Mesendoderm (in vitro differentiated cells): ENCODE results near the gene CIC.
A peak's percentile ranks its signal among the peaks of the same experiment; 100 is the strongest.

ENCODE experiments used
- DNase-seq: peaks from one replicate; pipeline ENCODE4 v3.0.0; 2013
- H2AK5ac ChIP-seq: 2 replicates; pipeline ENCODE4 v1.6.1; 2013; ENCODE audit warnings: low read length, inconsistent platforms
- H2BK120ac ChIP-seq: 2 replicates; pipeline ENCODE4 v1.6.1; 2013; ENCODE audit warnings: low read depth, mild to moderate bottlenecking, low read length, moderate library complexity, mixed read lengths
- H2BK15ac ChIP-seq: replicated peaks from 2 replicates; pipeline ENCODE4 v1.6.1; 2013; ENCODE audit warnings: low read depth, mild to moderate bottlenecking, moderate library complexity
- H2BK5ac ChIP-seq: 2 replicates; pipeline ENCODE4 v1.6.1; 2013; ENCODE audit warnings: low read length, inconsistent platforms
- H3K18ac ChIP-seq: 2 replicates; pipeline ENCODE4 v1.6.1; 2013; ENCODE audit warnings: mild to moderate bottlenecking, low read length, mixed read lengths
- H3K23ac ChIP-seq: one replicate; pipeline ENCODE4 v1.6.1; 2013; ENCODE audit warnings: low read length
- H3K27ac ChIP-seq: 2 replicates; pipeline ENCODE4 v1.5.1; 2013; ENCODE audit warnings: low read depth, mild to moderate bottlenecking, inconsistent platforms, low read length, moderate library complexity
- H3K27me3 ChIP-seq: 2 replicates; pipeline ENCODE4 v1.6.1; 2013; ENCODE audit warnings: low read length, control low read depth, mild to moderate bottlenecking, inconsistent platforms; ENCODE audit not compliant: insufficient read depth, poor library complexity
- H3K36me3 ChIP-seq: 2 replicates; pipeline ENCODE4 v1.6.1; 2013; ENCODE audit warnings: low read length, inconsistent platforms; ENCODE audit not compliant: control insufficient read depth, insufficient read depth
- H3K4ac ChIP-seq: one replicate; pipeline ENCODE4 v1.6.1; 2013; ENCODE audit warnings: low read depth, mild to moderate bottlenecking, low read length, moderate library complexity
- H3K4me1 ChIP-seq: 2 replicates; pipeline ENCODE4 v1.6.1; 2013; ENCODE audit warnings: low read depth, low read length, inconsistent platforms; ENCODE audit not compliant: control insufficient read depth
- H3K4me2 ChIP-seq: 2 replicates; pipeline ENCODE4 v1.6.1; 2013; ENCODE audit warnings: low read length
- H3K4me3 ChIP-seq: 2 replicates; pipeline ENCODE4 v1.5.1; 2013; ENCODE audit warnings: mild to moderate bottlenecking, low read length
- H3K56ac ChIP-seq: one replicate; pipeline ENCODE4 v1.6.1; 2013; ENCODE audit warnings: low read length
- H3K79me1 ChIP-seq: 2 replicates; pipeline ENCODE4 v1.6.1; 2013; ENCODE audit warnings: low read length, inconsistent platforms
- H3K79me2 ChIP-seq: 2 replicates; pipeline ENCODE4 v1.6.1; 2013; ENCODE audit warnings: mild to moderate bottlenecking, low read length; ENCODE audit not compliant: control insufficient read depth, insufficient read depth
- H3K9ac ChIP-seq: 2 replicates; pipeline ENCODE4 v1.6.1; 2013; ENCODE audit warnings: low read length, inconsistent platforms
- H4K5ac ChIP-seq: one replicate; pipeline ENCODE4 v1.6.1; 2013; ENCODE audit warnings: low read length
- H4K8ac ChIP-seq: one replicate; pipeline ENCODE4 v1.6.1; 2013; ENCODE audit warnings: low read depth, mild to moderate bottlenecking, control low read depth, low read length, moderate library complexity
- WGBS: extraction: QIAGEN DNeasy Blood & Tissue Kit; methylation state at CpG from one replicate; pipeline ENCODE4 v1.1.7; 2013; ENCODE audit warnings: low lambda C conversion rate, missing lambda C conversion rate; ENCODE audit not compliant: insufficient coverage; ENCODE audit errors: extremely low coverage; 5-methylcytosine and 5-hydroxymethylcytosine counted together

Gene CIC

GRCh38 chr19:42242069-42242511 lies 27.0 kb upstream of the CIC start:
- no peak overlapping the region for H2BK5ac ChIP-seq
- no CpG with 5 or more reads among the region's 49 CpGs for WGBS

DNA sequence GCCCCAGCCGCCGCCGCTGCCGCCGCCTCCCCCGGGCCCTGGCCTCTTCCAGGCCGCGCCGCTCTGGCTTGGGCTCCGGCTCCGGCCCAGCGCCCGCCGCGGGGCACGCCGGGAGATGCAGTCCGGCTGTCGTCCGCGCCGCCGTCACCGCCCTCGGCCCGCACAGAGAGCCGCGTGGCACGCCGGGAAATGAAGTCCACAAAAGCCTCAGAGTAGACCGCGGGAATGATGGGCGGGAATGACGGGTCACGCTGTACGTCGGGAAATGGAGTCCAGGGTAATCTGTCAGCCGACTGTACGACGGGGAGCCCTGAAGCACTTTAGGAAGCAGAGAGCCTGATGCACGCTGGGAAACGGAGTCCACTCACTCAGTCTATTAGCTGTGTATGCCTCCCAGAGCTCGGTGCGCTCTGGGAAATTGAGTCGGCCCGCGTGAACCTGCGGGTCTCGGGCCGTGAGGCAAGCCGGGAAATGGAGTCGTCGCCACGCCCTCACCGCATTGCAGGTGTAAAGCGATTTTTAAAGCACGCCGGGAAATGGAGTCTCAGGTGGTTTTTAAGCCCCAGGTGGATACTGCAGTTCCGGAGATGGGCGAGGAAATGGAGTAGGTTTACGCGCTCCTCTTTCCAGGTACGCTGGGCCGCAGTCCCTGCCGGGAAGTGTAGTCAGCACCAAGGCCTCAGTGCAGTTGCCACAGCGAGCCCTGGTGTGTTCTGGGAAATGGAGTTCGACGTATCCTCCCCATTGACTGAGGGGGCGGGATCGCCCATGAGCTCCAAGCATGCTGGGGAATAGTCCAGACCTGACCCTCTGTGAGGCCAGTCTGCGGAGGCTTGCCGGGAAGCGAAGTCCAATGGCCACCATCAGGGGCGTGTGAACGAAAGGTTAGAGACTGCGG lies 26.3 kb upstream of the CIC start, which contains the start of gene GSK3A:
Gene GSK3A, minus strand, starts transcription at position 91 of the 898 bp plus-strand sequence. CDS start 137 bp downstream, outside the sequence.
- H3K56ac ChIP-seq, result peak within 1 kb of the TSS; percentile 93
- peak; percentile 100 for DNase-seq

More at GRCh38 chr19:42242069-42242511, 27.0 kb upstream of the CIC start:
- Histone ChIP-seq H3K4me3 (peak overlapping the region; percentile 88), H2AK5ac (peak overlapping the region; percentile 22), H3K79me2 (peaks cover 12% of the 10 kb centered on the region), H3K23ac (no peak overlapping the region), H3K4me1 (no peaks in the 10 kb centered on the region), H3K56ac (peak overlapping the region; percentile 93), H3K27ac (peak overlapping the region; percentile 37), H3K18ac (peak overlapping the region; percentile 96), H4K5ac (no peak overlapping the region), H3K9ac (peak overlapping the region; percentile 95), H3K4me2 (peak overlapping the region; percentile 47), H3K27me3 (no peaks in the 10 kb centered on the region), H3K36me3 (peaks cover 2% of the 10 kb centered on the region), H4K8ac (no peak overlapping the region), H3K4ac (peak overlapping the region; percentile 74), H2BK15ac (no peak overlapping the region), H2BK120ac (peak overlapping the region; percentile 61), H3K79me1 (peaks cover 20% of the 10 kb centered on the region)
- no peak for DNase-seq

DNA sequence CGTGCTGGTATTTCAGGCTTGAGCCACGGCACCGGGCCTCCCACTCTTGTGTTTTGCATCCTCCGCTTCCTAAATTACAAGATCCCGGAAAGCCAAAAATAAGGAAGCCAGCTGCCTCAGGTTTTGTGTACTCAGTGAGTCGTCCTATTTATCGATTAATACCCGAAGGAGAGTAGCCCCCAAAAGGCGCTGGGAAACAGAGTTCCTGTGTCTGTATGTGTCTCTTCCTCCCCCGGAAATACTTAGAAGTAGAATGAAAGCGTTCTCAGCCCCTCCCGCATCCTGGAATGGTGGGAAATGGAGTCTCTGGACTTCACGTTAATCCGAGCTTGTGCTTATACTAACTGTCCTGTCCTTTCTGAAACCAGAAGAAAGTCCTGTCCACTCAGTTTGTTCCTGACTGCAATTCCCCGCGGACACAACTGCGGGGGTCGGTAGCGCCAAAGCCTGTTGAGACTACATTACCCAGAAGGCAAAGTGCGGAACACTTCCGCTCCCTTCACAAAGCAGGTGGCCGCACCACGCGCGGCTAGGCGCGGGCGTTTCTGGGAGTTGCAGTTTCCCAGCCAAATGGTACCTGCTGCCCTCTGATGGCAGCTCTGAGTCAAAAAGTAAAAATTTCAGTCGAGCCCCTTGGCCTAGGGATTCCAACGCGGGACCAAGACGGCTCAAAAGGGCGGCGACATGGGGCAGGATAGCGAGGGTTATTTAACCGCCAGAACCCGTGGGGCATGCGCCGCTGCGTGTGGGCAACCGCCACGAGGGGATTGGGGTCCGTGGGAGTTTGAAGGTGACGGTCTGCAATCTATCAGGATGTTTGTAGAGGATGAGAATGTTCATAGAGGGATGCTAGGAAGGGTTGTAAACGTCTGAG lies 24.5 kb upstream of the CIC start:
- Histone ChIP-seq H2AK5ac (no peak overlapping the region), H3K79me1 (peaks cover 17% of the 10 kb centered on the region), H3K18ac (peak overlapping the region; percentile 19), H4K5ac (no peak overlapping the region), H2BK120ac (no peak overlapping the region), H3K4ac (peak overlapping the region; percentile 26), H3K36me3 (peaks cover 4% of the 10 kb centered on the region), H3K4me1 (no peaks in the 10 kb centered on the region), H4K8ac (no peak overlapping the region), H3K27ac (no peak overlapping the region), H2BK5ac (no peak overlapping the region), H3K56ac (peak overlapping the region; percentile 71), H3K4me3 (peak overlapping the region; percentile 5), H2BK15ac (no peak overlapping the region), H3K79me2 (peaks cover 12% of the 10 kb centered on the region), H3K27me3 (no peaks in the 10 kb centered on the region), H3K23ac (no peak overlapping the region), H3K9ac (peak overlapping the region; percentile 66), H3K4me2 (peak overlapping the region; percentile 70)
- no CpG with 5 or more reads among the region's 45 CpGs for WGBS
- peak; percentile 98 for DNase-seq

More for the DNA sequence above, 26.3 kb upstream of the CIC start, which contains the start of gene GSK3A:
- WGBS, result no CpG with 5 or more reads among the region's 76 CpGs
- peak within 1 kb of the TSS; percentile 74 for H3K4ac ChIP-seq
- H3K4me2 ChIP-seq, result peak within 1 kb of the TSS; percentile 58
- peak within 1 kb of the TSS; percentile 61 for H2BK120ac ChIP-seq
- H2BK15ac ChIP-seq, result no peak within 1 kb of the TSS
- peak within 1 kb of the TSS; percentile 88 for H3K4me3 ChIP-seq
- peaks cover 20% of the 10 kb centered on the region for H3K79me1 ChIP-seq
- no peaks in the 10 kb centered on the region for H3K27me3 ChIP-seq
- peak within 1 kb of the TSS; percentile 44 for H2BK5ac ChIP-seq
- H3K79me2 ChIP-seq, result peaks cover 12% of the 10 kb centered on the region
- H3K36me3 ChIP-seq, result peaks cover 3% of the 10 kb centered on the region
- no peak within 1 kb of the TSS for H4K8ac ChIP-seq
- H3K9ac ChIP-seq, result peak within 1 kb of the TSS; percentile 95
- no peaks in the 10 kb centered on the region for H3K4me1 ChIP-seq
- peak within 1 kb of the TSS; percentile 96 for H3K18ac ChIP-seq
- peak within 1 kb of the TSS; percentile 22 for H2AK5ac ChIP-seq
- peak within 1 kb of the TSS; percentile 37 for H3K27ac ChIP-seq
- H3K23ac ChIP-seq, result no peak within 1 kb of the TSS
- H4K5ac ChIP-seq, result peak within 1 kb of the TSS; percentile 84

GRCh38 chr19:42245231-42245630 lies 23.8 kb upstream of the CIC start:
- peaks cover 14% of the 10 kb centered on the region for H3K79me2 ChIP-seq
- peaks cover 8% of the 10 kb centered on the region for H3K36me3 ChIP-seq
- no peak overlapping the region for H3K18ac ChIP-seq
- no peak overlapping the region for H3K27ac ChIP-seq
- no peak overlapping the region for H2BK5ac ChIP-seq
- no peak overlapping the region for H3K4me3 ChIP-seq
- H3K4me2 ChIP-seq, result no peak overlapping the region
- DNase-seq, result no peak
- H3K9ac ChIP-seq, result peak overlapping the region; percentile 28
- H3K23ac ChIP-seq, result no peak overlapping the region
- no CpG with 5 or more reads among the region's 10 CpGs for WGBS
- no peak overlapping the region for H2BK15ac ChIP-seq
- H4K8ac ChIP-seq, result no peak overlapping the region
- peak overlapping the region; percentile 49 for H3K56ac ChIP-seq
- H4K5ac ChIP-seq, result no peak overlapping the region
- peaks cover 18% of the 10 kb centered on the region for H3K79me1 ChIP-seq
- H2AK5ac ChIP-seq, result no peak overlapping the region
- H3K4ac ChIP-seq, result no peak overlapping the region
- no peaks in the 10 kb centered on the region for H3K27me3 ChIP-seq
- H3K4me1 ChIP-seq, result no peaks in the 10 kb centered on the region
- no peak overlapping the region for H2BK120ac ChIP-seq

DNA sequence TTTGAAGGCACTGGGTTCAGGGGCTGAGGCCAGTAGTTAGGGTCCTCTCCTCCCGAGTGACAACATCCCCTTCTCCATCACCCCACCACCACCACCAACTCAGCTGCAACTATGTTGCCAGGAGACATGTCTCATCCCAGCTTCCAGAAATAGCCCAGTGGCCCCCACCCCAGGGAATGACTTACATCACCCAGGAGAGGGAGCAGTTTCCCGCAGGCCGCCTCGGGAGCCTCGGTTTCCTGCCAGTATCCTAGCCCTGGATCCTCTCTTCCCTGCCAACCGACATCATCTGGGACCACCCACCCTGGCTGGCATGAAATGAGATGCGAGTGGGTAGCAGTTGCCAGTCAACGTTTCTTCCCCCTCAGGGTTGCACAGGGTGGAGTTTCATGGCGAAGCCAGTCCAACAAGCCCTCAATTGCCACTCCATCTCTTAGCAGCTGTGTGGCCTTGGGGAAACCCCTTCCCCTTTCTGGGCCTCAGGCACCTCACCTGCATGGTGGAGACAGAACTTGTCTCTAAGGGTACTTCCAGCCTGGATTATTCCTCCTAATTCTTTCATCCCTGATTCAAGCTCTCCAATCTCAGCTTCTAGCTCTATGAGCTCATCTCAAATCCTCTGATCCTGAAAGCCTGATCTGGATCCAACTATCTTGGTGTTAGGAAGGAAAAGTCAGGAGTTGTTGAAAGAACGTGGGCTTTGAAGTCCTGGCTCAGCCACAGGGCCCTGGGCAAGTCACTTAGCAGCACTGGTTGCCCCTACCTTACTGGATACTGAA lies 22.7 kb upstream of the CIC start:
- Histone ChIP-seq H3K4ac (no peak overlapping the region), H3K9ac (no peak overlapping the region), H3K18ac (no peak overlapping the region), H2AK5ac (no peak overlapping the region), H3K79me1 (peaks cover 18% of the 10 kb centered on the region), H3K4me1 (no peaks in the 10 kb centered on the region), H3K4me3 (no peak overlapping the region), H4K8ac (no peak overlapping the region), H3K56ac (peak overlapping the region; percentile 22), H3K27me3 (no peaks in the 10 kb centered on the region), H3K27ac (no peak overlapping the region), H3K79me2 (peaks cover 15% of the 10 kb centered on the region), H2BK5ac (no peak overlapping the region), H3K4me2 (no peak overlapping the region), H2BK15ac (no peak overlapping the region), H2BK120ac (no peak overlapping the region), H4K5ac (no peak overlapping the region), H3K36me3 (peaks cover 8% of the 10 kb centered on the region), H3K23ac (no peak overlapping the region)
- WGBS, result no CpG with 5 or more reads among the region's 10 CpGs
- DNase-seq, result peak; percentile 82
